Spleen (tissue), 11 donors: ENCODE data around the gene SH3BGRL2. TPM values are rescaled to one million over a fixed set of nuclear protein-coding genes. Genes with fewer than 3 reads are reported as not detected.

Source experiments
- DNase-seq: peaks from one replicate; pipeline ENCODE4 v3.0.0-alpha.2; 2020
- H3K27ac ChIP-seq, 8 donors: fragments of 200-600 bp; sonication (generic) in 7 of 8; 1 replicate in 4 of 8; 2 replicates in 4 of 8; pipeline versions ENCODE4 v1.5.0 to v1.8.0; 2016 to 2021; ENCODE audit warnings: inconsistent platforms in 4 of 8, mild to moderate bottlenecking in 4 of 8, moderate library complexity in 1 of 8
- H3K27me3 ChIP-seq, 7 donors: fragments of 200-600 bp; sonication (generic) in 6 of 7; replicated peaks in 1 of 7; 1 replicate in 4 of 7; 2 replicates in 3 of 7; pipeline versions ENCODE4 v1.5.0 to v1.8.0; 2016 to 2021; ENCODE audit warnings: inconsistent platforms in 3 of 7, mild to moderate bottlenecking in 1 of 7
- H3K36me3 ChIP-seq, 6 donors: fragments of 200-600 bp; sonication (generic) in 5 of 6; 1 replicate in 4 of 6; 2 replicates in 2 of 6; pipeline versions ENCODE4 v1.5.0 to v1.8.0; 2016 to 2021; ENCODE audit warnings: inconsistent platforms in 2 of 6
- H3K4me1 ChIP-seq, 6 donors: fragments of 200-600 bp; sonication (generic) in 5 of 6; 1 replicate in 3 of 6; 2 replicates in 3 of 6; pipeline versions ENCODE4 v1.5.0 to v1.8.0; 2016 to 2021; ENCODE audit warnings: inconsistent platforms in 3 of 6
- H3K4me3 ChIP-seq, 8 donors: fragments of 200-600 bp; sonication (generic) in 7 of 8; 1 replicate in 4 of 8; 2 replicates in 4 of 8; pipeline versions ENCODE4 v1.5.0 to v1.8.0; 2016 to 2021; ENCODE audit warnings: inconsistent platforms in 4 of 8, mild to moderate bottlenecking in 4 of 8, moderate library complexity in 2 of 8
- H3K9me3 ChIP-seq, 8 donors: fragments of 200-600 bp; sonication (generic) in 7 of 8; 1 replicate in 4 of 8; 2 replicates in 4 of 8; pipeline versions ENCODE4 v1.5.0 to v1.8.0; 2016 to 2021; ENCODE audit warnings: inconsistent platforms in 4 of 8
- CTCF ChIP-seq, 11 experiments: fragments of 200-600 bp in 7 of 11; fragments of 450-650 bp in 4 of 11; sonication (generic) in 4 of 11; IDR thresholded peaks in 8 of 11; conservative IDR thresholded peaks in 3 of 11; 1 replicate in 7 of 11; 2 replicates in 4 of 11; pipeline versions ENCODE4 v1.4.0 to v1.8.0; 2016 to 2021; ENCODE audit warnings: antibody characterized with exemption in 11 of 11, inconsistent platforms in 4 of 11, mild to moderate bottlenecking in 1 of 11
- POLR2A ChIP-seq, 3 donors: fragments of 450-650 bp; IDR thresholded peaks; one replicate each; pipeline ENCODE4 v1.5.1; 2017; ENCODE audit warnings: antibody characterized with exemption in 3 of 3, mild to moderate bottlenecking in 1 of 3
- POLR2AphosphoS5 ChIP-seq, 3 donors: sonication (generic); formaldehyde crosslinking; IDR thresholded peaks; one replicate each; pipeline ENCODE4 v1.5.1; 2017; ENCODE audit warnings: antibody characterized with exemption in 3 of 3
- whole genome bisulfite sequencing, 5 donors: extraction: QIAGEN DNeasy Blood & Tissue Kit in 3 of 5; methylation state at CpG; one replicate each; pipeline versions ENCODE4 v1.1.5 to v1.1.7; 2013 to 2018; 5-methylcytosine and 5-hydroxymethylcytosine counted together
- intact Hi-C: fragments of 100-400 bp; cut with DNase I; formaldehyde crosslinking; loops from one replicate; pipeline ENCODE4 v1.15.0; 2023; ENCODE audit warnings: low total_unique reads
- polyA plus RNA-seq, 3 donors: library from polyadenylated mRNA; stranded (reverse); fragments of 200-250 nt; gene quantifications; one replicate each; pipeline ENCODE4 v1.2.1, GENCODE V29; 2013
- total RNA-seq, 7 donors: library from RNA; depleted of rRNA in 3 of 7; stranded (reverse); fragments of >200 nt in 3 of 7; fragmentation: NEBNext Ultra II Directional in 4 of 7; extraction: Animal tissue kit (Norgen Biotek cat#: 25700) in 4 of 7; gene quantifications; one replicate each; pipeline versions ENCODE4 v1.1.0 to v1.2.1, GENCODE V29; 2016 to 2021
- donor health status: healthy with polysubstance abuse.
- donor health status: DM: no; HTN: no; CAD: no; lungs with moderate emphysema.
- donor health status: DM: no; HTN: no; CAD: no.
- donor health status: Bipolar disorder and iron deficiency.
- donor health status: healthy.
- donor health status: DM: no; HTN: no; CAD: no.
- donor health status: DM: yes; HTN: yes; CAD: no.

Gene SH3BGRL2
- total and polyA plus RNA-seq, 10 donors = 1.8 to 24.6 (median 10.9) TPM

GRCh38 chr6:79668381-79668780 is 37.3 kb downstream of the SH3BGRL2 start:
- intact Hi-C loops = no loop called here
- TF ChIP-seq POLR2A (IDR thresholded peaks at IDR 0.05) (no peak), CTCF (IDR thresholded peaks at IDR 0.05 in 8 of 11, conservative IDR thresholded peaks at IDR 0.05 in 3 of 11) (no peak), POLR2AphosphoS5 (IDR thresholded peaks at IDR 0.05) (no peak)
- H3K4me3 ChIP-seq = no peak overlapping the region
- no peaks in the 10 kb centered on the region for H3K36me3 ChIP-seq
- no peaks in the 10 kb centered on the region for H3K9me3 ChIP-seq
- DNase-seq = no peak
- no peak overlapping the region for H3K27ac ChIP-seq
- no peaks in the 10 kb centered on the region for H3K27me3 ChIP-seq
- peaks cover 0 to 16% (median 9%) of the 10 kb centered on the region in 6 donors for H3K4me1 ChIP-seq
- WGBS, 5 donors = 78 to 89% (median 83%) methylated on average over 5 of the region's 5 CpGs

GRCh38 chr6:79669766-79670165 is 38.6 kb downstream of the SH3BGRL2 start:
- 83 to 96% (median 94%) methylated on average over 1 of the region's 1 CpG for WGBS, 5 donors
- Histone ChIP-seq H3K27ac (no peak overlapping the region), H3K9me3 (no peaks in the 10 kb centered on the region), H3K4me1 (peaks cover 0 to 16% (median 9%) of the 10 kb centered on the region in 6 donors), H3K27me3 (no peaks in the 10 kb centered on the region), H3K4me3 (no peak overlapping the region), H3K36me3 (no peaks in the 10 kb centered on the region)
- intact Hi-C loops = no loop called here
- no peak for DNase-seq
- TF ChIP-seq POLR2A (IDR thresholded peaks at IDR 0.05) = no peak
- no peak for TF ChIP-seq CTCF (IDR thresholded peaks at IDR 0.05 in 8 of 11, conservative IDR thresholded peaks at IDR 0.05 in 3 of 11)
- TF ChIP-seq POLR2AphosphoS5 (IDR thresholded peaks at IDR 0.05) = no peak

- no peaks in the 10 kb centered on the region for H3K36me3 ChIP-seq
- peaks cover 0 to 16% (median 9%) of the 10 kb centered on the region in 6 donors for H3K4me1 ChIP-seq
- H3K9me3 ChIP-seq = peaks cover 0 to 6% (median 0%) of the 10 kb centered on the region in 8 donors
- no peak overlapping the region for H3K4me3 ChIP-seq
- intact Hi-C loops = no loop called here
- WGBS, 5 donors = 90 to 94% (median 91%) methylated on average over 2 of the region's 2 CpGs
- DNase-seq = no peak
- H3K27ac ChIP-seq = peak overlapping the region in 3 of 8 donors; percentile 15 to 22 (median 22)
- TF ChIP-seq CTCF (IDR thresholded peaks at IDR 0.05 in 8 of 11, conservative IDR thresholded peaks at IDR 0.05 in 3 of 11) (no peak), POLR2A (IDR thresholded peaks at IDR 0.05) (no peak), POLR2AphosphoS5 (IDR thresholded peaks at IDR 0.05) (no peak)
- no peaks in the 10 kb centered on the region for H3K27me3 ChIP-seq
Observed at GRCh38 chr6:79670789-79671188, 39.7 kb downstream of the SH3BGRL2 start.

- H3K27ac ChIP-seq = peak overlapping the region in 5 of 8 donors; percentile 4 to 22 (median 21)
- H3K9me3 ChIP-seq = peaks cover 0 to 6% (median 0%) of the 10 kb centered on the region in 8 donors
- 23 to 34% (median 27%) methylated on average over 4 of the region's 4 CpGs for WGBS, 5 donors
- intact Hi-C loops = no loop called here
- no peaks in the 10 kb centered on the region for H3K27me3 ChIP-seq
- peak in 2 of 3 donors; percentile 32 to 38 for TF ChIP-seq POLR2AphosphoS5 (IDR thresholded peaks at IDR 0.05)
- TF ChIP-seq CTCF (IDR thresholded peaks at IDR 0.05 in 8 of 11, conservative IDR thresholded peaks at IDR 0.05 in 3 of 11) = no peak
- TF ChIP-seq POLR2A (IDR thresholded peaks at IDR 0.05) = no peak
- peak; percentile 74 for DNase-seq
- no peaks in the 10 kb centered on the region for H3K36me3 ChIP-seq
- no peak overlapping the region for H3K4me3 ChIP-seq
- peaks cover 0 to 16% (median 9%) of the 10 kb centered on the region in 6 donors for H3K4me1 ChIP-seq
Observed at GRCh38 chr6:79671600-79672266, 40.6 kb downstream of the SH3BGRL2 start.
